ENCODE measurements around the gene MAPRE3. TPM values are rescaled to one million over a fixed set of nuclear protein-coding genes. Genes with fewer than 3 reads are reported as not detected.
A peak's percentile ranks its signal among the peaks of the same experiment; 100 is the strongest.

Gene MAPRE3
- total RNA-seq, 4 donors from 2014 or later = 16.6 to 26.4 (median 19.7) TPM

- DNase-seq (ENCODE audit: low spot score in 2 of 2) = no peak
- H3K4me3 ChIP-seq = no peak overlapping the region
- no peak for TF ChIP-seq EP300 (IDR thresholded peaks at IDR 0.05)
- TF ChIP-seq POLR2A (IDR thresholded peaks at IDR 0.05) = no peak
- TF ChIP-seq, protein P1, sequence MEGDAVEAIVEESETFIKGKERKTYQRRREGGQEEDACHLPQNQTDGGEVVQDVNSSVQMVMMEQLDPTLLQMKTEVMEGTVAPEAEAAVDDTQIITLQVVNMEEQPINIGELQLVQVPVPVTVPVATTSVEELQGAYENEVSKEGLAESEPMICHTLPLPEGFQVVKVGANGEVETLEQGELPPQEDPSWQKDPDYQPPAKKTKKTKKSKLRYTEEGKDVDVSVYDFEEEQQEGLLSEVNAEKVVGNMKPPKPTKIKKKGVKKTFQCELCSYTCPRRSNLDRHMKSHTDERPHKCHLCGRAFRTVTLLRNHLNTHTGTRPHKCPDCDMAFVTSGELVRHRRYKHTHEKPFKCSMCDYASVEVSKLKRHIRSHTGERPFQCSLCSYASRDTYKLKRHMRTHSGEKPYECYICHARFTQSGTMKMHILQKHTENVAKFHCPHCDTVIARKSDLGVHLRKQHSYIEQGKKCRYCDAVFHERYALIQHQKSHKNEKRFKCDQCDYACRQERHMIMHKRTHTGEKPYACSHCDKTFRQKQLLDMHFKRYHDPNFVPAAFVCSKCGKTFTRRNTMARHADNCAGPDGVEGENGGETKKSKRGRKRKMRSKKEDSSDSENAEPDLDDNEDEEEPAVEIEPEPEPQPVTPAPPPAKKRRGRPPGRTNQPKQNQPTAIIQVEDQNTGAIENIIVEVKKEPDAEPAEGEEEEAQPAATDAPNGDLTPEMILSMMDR (IDR thresholded peaks at IDR 0.05) = no peak
- peaks cover 0 to 63% (median 19%) of the 10 kb centered on the region in 4 donors for H3K4me1 ChIP-seq
- peaks cover 0 to 47% (median 0%) of the 10 kb centered on the region in 3 donors for H3K36me3 ChIP-seq
- H3K9me3 ChIP-seq = no peaks in the 10 kb centered on the region
- H3K27me3 ChIP-seq = no peaks in the 10 kb centered on the region
- peak overlapping the region in 1 of 4 donors; percentile 98 for H3K27ac ChIP-seq
- 80 to 90% methylated on average over 6 of the region's 6 CpGs for WGBS, 2 donors
Measured at GRCh38 chr2:27069436-27069835, 99.0 kb downstream of the MAPRE3 start.

DNA sequence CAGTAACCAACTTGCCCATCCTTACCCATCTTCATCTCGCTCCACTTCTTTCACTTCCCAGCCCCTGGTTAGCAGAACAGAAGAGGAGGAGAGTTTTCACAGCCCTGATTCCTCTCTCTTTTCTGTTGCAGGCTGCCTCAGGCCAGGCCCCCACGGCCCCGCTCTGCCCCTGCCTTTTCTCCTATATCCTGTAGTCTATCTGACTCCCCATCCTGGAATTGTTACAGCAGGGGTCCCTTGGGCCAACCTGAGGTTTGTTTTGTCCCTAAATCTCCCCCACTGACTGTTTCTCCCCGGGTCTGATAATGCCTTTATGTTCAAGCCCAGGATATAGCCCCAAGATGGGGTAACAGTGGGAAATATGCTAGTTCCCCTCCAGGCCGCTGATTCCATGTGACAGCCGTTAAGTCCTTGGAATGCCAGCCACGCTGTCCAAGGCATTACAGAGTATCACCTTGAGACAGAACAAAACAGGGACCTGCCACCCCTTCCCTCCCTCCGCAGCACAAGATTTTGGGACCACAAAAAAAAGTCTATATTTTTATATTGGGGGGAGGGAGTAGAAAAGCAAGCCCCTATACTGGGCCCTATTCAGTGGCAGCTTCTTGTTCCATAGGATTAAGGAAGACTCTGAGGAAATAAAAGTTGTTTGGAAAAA is 99.7 kb downstream of the MAPRE3 start:
- H3K4me3 ChIP-seq = peak overlapping the region; percentile 85 to 93 (median 90)
- H3K36me3 ChIP-seq = peaks cover 0 to 46% (median 0%) of the 10 kb centered on the region in 3 donors
- 78 to 83% methylated on average over 8 of the region's 8 CpGs for WGBS, 2 donors
- TF ChIP-seq, protein P1 (IDR thresholded peaks at IDR 0.05) = no peak
- TF ChIP-seq POLR2A (IDR thresholded peaks at IDR 0.05) (no peak), EP300 (IDR thresholded peaks at IDR 0.05) (no peak)
- no peak for DNase-seq (ENCODE audit: low spot score in 2 of 2)
- H3K4me1 ChIP-seq = peaks cover 0 to 69% (median 21%) of the 10 kb centered on the region in 4 donors
- H3K9me3 ChIP-seq = no peaks in the 10 kb centered on the region
- H3K27ac ChIP-seq = peak overlapping the region in 3 of 4 donors; percentile 38 to 98 (median 90)
- H3K27me3 ChIP-seq = no peaks in the 10 kb centered on the region

DNA sequence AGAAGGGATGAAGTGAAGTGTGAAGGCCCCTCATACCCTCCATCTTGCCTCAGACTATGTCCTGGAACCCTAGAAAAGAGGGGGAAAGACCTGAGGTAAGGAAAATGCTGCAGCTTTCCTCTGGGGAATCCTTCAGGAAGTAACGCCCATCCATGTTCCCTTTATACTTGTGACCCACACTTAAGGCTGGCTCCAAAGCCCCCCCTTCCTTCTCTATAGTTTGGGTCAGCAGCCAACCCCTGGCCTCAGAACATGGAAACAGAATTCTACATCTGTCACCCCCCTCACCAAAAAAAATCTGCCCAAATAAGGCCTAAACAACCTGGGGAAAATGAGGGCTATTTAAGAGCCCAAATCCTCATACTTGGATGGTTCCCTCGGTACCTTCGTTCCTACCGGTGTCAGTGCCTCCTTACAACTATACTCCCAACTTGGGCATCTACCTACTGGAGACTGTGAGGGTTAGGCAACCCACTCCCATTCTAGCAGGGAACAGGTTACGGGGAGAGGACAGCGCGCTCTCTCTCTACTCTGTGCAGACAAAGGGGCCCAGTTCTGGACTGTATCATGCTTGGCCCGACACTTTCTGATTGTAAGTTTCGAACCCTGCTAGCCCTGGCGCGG is 100.3 kb downstream of the MAPRE3 start:
- H3K27ac ChIP-seq = peak overlapping the region; percentile 81 to 98 (median 91)
- H3K9me3 ChIP-seq = no peaks in the 10 kb centered on the region
- TF ChIP-seq POLR2A (IDR thresholded peaks at IDR 0.05) = no peak
- H3K4me3 ChIP-seq = peak overlapping the region; percentile 85 to 93 (median 90)
- H3K36me3 ChIP-seq = peaks cover 0 to 40% (median 0%) of the 10 kb centered on the region in 3 donors
- DNase-seq (ENCODE audit: low spot score in 2 of 2) = no peak
- H3K4me1 ChIP-seq = peaks cover 0 to 74% (median 22%) of the 10 kb centered on the region in 4 donors
- 2 to 3% methylated on average over 11 of the region's 11 CpGs for WGBS, 2 donors
- no peaks in the 10 kb centered on the region for H3K27me3 ChIP-seq

DNA sequence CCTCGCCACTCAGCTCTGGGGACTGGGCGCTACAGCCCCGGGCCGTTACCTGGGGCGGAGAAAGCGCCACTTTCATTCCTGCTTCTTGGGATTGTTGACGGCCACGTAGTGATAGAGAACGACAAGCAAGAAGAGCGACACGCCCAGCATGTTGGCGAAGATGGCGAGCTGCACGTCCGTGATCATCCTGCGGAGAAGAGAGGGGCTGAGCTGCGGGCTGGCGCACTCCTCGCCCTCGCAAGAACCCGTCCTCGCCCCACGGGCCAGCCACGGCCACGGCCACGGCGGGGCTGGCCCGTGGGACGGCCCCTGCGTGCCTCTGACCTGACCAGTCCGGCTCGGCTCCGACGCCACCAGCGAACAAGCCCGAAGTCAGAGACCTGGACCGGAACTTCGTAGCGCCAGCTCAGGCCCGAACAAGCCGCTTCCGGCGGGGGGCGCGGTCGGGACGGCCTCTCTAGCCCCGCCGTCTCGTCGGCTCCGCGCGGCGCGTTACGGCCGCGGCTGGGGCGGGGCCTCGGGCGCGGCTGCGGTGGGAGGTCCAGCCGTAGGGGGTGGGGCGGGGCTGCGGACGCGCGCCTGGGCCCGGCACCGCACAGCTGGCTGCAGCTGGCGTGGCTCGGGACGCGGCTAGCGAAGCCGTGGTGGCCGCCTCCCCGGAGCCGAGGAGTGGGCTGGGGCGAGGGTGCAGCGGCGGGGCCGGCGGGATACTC is 101.0 kb downstream of the MAPRE3 start, which contains the start of gene OST4:
OST4 (minus strand) TSS at position 378 of the 713 bp plus-strand sequence.
- H3K36me3 ChIP-seq = peaks cover 0 to 33% (median 0%) of the 10 kb centered on the region in 3 donors
- peaks cover 0 to 74% (median 22%) of the 10 kb centered on the region in 4 donors for H3K4me1 ChIP-seq
- TF ChIP-seq EP300 (IDR thresholded peaks at IDR 0.05) = peak; percentile 59 to 91
- TF ChIP-seq POLR2A (IDR thresholded peaks at IDR 0.05) = peak in 1 of 2 donors; percentile 85
- TF ChIP-seq, protein P1 (IDR thresholded peaks at IDR 0.05) = peak in 3 of 5 experiments; percentile 7 to 48 (median 9)
- peak within 1 kb of the TSS; percentile 85 to 93 (median 90) for H3K4me3 ChIP-seq
- DNase-seq (ENCODE audit: low spot score in 2 of 2) = peak; percentile 85 to 86
- 0 to 1% methylated on average over 29 to 65 of the region's 86 CpGs for WGBS, 2 donors
- H3K27ac ChIP-seq = peak within 1 kb of the TSS; percentile 81 to 98 (median 93)
- H3K27me3 ChIP-seq = no peaks in the 10 kb centered on the region
- H3K9me3 ChIP-seq = no peaks in the 10 kb centered on the region

DNA sequence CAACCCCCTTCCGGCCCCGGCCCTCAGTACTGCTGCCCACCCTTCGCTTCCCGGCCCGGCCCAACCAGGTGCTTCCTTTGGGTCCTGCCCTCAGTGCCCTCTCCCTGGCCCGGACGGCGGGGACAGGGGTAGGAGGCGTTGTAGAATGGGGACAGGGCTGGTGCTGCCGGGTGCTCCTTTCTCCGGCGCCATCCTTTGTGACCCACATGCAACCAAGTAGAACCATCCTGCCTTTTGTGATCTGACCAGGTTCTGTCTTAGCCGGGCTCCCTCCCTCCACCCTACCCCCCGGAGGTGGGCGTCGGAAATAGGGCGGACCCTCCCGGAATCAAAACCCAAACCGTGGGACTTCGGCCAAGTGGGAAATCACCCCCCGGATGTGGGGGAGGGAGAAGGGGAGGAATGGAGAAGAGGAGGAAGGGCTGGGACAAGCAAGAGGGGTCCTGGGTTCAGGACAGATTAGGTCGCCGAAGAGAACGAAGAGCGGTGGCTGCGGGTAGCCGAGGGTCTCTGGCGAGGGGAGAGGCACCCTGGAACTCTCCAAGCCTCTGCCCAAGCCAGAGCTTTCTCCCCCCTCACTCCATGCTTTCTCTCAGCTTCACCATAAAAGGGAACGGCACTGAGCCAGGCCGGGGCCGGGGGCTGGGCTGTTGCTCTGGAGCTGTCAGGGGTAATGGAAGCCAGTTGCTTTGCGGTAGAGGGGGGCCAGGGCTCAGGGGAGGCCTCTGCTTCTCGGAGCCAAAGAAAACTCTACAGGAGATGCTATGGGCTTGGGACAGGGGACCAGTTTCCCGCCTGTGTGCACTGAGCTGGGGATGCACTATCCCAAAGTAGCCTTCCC is 101.8 kb downstream of the MAPRE3 start:
- peaks cover 0 to 74% (median 22%) of the 10 kb centered on the region in 4 donors for H3K4me1 ChIP-seq
- H3K36me3 ChIP-seq = peaks cover 0 to 25% (median 0%) of the 10 kb centered on the region in 3 donors
- WGBS, 2 donors = 2 to 5% methylated on average over 34 of the region's 34 CpGs
- TF ChIP-seq EP300 (IDR thresholded peaks at IDR 0.05) = no peak
- TF ChIP-seq POLR2A (IDR thresholded peaks at IDR 0.05) = no peak
- TF ChIP-seq, protein P1 (IDR thresholded peaks at IDR 0.05) = no peak
- no peaks in the 10 kb centered on the region for H3K9me3 ChIP-seq
- no peak for DNase-seq (ENCODE audit: low spot score in 2 of 2)
- H3K27me3 ChIP-seq = no peaks in the 10 kb centered on the region
- H3K27ac ChIP-seq = peak overlapping the region; percentile 81 to 98 (median 93)
- H3K4me3 ChIP-seq = peak overlapping the region; percentile 77 to 93 (median 88)
